ENCODE results near the gene CINP. TPM values are rescaled to one million over a fixed set of nuclear protein-coding genes. Genes with fewer than 3 reads are reported as not detected.

CINP gene
- total and polyA plus RNA-seq, 2 experiments from 2014 or later = 54.0 to 63.1 TPM

- H3K27me3 ChIP-seq (ENCODE audit: insufficient read depth) = peaks cover 18% of the 10 kb centered on the region
- H3K9me3 Mint-ChIP-seq = 0 out of 3 replicates have a peak, but pooled peaks cover 5% of the 10 kb centered on the region
- peaks cover 27% of the 10 kb centered on the region for H3K4me1 ChIP-seq (ENCODE audit: insufficient read depth)
- peaks cover 28% of the 10 kb centered on the region for H3K4me1 Mint-ChIP-seq
- no peaks in the 10 kb centered on the region for H3K9me2 ChIP-seq (ENCODE audit: insufficient read depth)
- no peaks in the 10 kb centered on the region for H3K79me2 ChIP-seq (replicated peaks; ENCODE audit: insufficient read depth)
- H3K27ac Mint-ChIP-seq = peak within 1 kb of the TSS; percentile 97
- H3K36me3 Mint-ChIP-seq (ENCODE audit: low read depth) = peaks cover 4% of the 10 kb centered on the region; the same call in 2 of the 3 replicates
- H3K27me3 Mint-ChIP-seq (ENCODE audit: insufficient read depth, low read depth, poor library complexity) = peaks cover 29% of the 10 kb centered on the region
- DNase-seq (ENCODE audit: low spot score) (peak; percentile 93), ATAC-seq (peak; percentile 44)
- no peaks in the 10 kb centered on the region for H3K36me3 ChIP-seq (ENCODE audit: insufficient read depth)
- H3F3A ChIP-seq (replicated peaks; ENCODE audit: low read depth) = peaks cover 26% of the 10 kb centered on the region
- H3K27ac ChIP-seq (ENCODE audit: low read depth) = 0 out of 2 replicates have a peak within 1 kb of the TSS, but pooled peaks have one; percentile 11
- H3K4me3 Mint-ChIP-seq = peak within 1 kb of the TSS; percentile 95
- peak within 1 kb of the TSS; percentile 89 for H2AFZ ChIP-seq
- peak within 1 kb of the TSS; percentile 62 for H3K4me3 ChIP-seq
- TF ChIP-seq ZNF331 (CRISPR knock-in tag; IDR thresholded peaks at IDR 0.05; ENCODE audit: low read depth) = no peak
- peak; percentile 64 for TF ChIP-seq POLR2AphosphoS5 (IDR thresholded peaks at IDR 0.05; ENCODE audit: low read depth)
- no peak for TF ChIP-seq JUNB (IDR thresholded peaks at IDR 0.05; ENCODE audit: unreplicated experiment)
- no peak for TF ChIP-seq CTCF (conservative IDR thresholded peaks at IDR 0.05; ENCODE audit: low read depth in 2 of 2)
- TF ChIP-seq REST (IDR thresholded peaks at IDR 0.05; ENCODE audit: unreplicated experiment) = no peak
- TF ChIP-seq NANOG (IDR thresholded peaks at IDR 0.05; ENCODE audit: borderline replicate concordance) = no peak
- TF ChIP-seq EZH2phosphoT487 (IDR thresholded peaks at IDR 0.05; ENCODE audit: unreplicated experiment) = no peak
- TF ChIP-seq ZNF462 (CRISPR knock-in tag; IDR thresholded peaks at IDR 0.05) = no peak
- no peak for TF ChIP-seq ZNF114 (CRISPR knock-in tag; IDR thresholded peaks at IDR 0.05)
- no peak for TF ChIP-seq EZH2 (IDR thresholded peaks at IDR 0.05; ENCODE audit: low read depth, unreplicated experiment)
- TF ChIP-seq ETS1 (IDR thresholded peaks at IDR 0.05) = no peak
- TF ChIP-seq CREB1 (CRISPR knock-in tag; IDR thresholded peaks at IDR 0.05; ENCODE audit: low read depth) = peak; percentile 96
- TF ChIP-seq STAT1 (IDR thresholded peaks at IDR 0.05; ENCODE audit: unreplicated experiment) = no peak
- no peaks in the 10 kb centered on the region for H4K20me1 ChIP-seq (replicated peaks; ENCODE audit: insufficient read depth)
- H3K4me2 ChIP-seq = peak within 1 kb of the TSS; percentile 96
These were observed 43.2 kb downstream of the CINP start, which contains the start of gene ZNF839 for GRCh38 chr14:102319351-102320032. ZNF839 (plus strand) TSS chr14:102319746; CDS start chr14:102319766, 20 bp downstream.
